Cardiac fibroblast (primary cell): Measurements from ENCODE around the gene RUNX2.
"Not testable (repeated sequence)": the region's sequence is repeated elsewhere in the genome, so short reads cannot be mapped to it uniquely, and the experiment has no call there.

Source experiments
- DNase-seq, 2 donors: peaks; one replicate each; pipeline versions ENCODE4 v3.0.0 to v3.0.0-alpha.2; 2010; ENCODE audit warnings: low read depth in 2 of 2
- H3K4me3 ChIP-seq, 2 donors: replicated peaks in 1 of 2; 1 replicate in 1 of 2; 2 replicates in 1 of 2; pipeline ENCODE4 v1.5.1; 2011; ENCODE audit warnings: low read depth in 2 of 2, low read length in 2 of 2, mild to moderate bottlenecking in 2 of 2, moderate library complexity in 1 of 2
- CTCF ChIP-seq: IDR thresholded peaks from one replicate; pipeline ENCODE4 v1.5.1; 2011; ENCODE audit warnings: low read depth, mild to moderate bottlenecking, low read length, inconsistent platforms

RUNX2 gene

DNA sequence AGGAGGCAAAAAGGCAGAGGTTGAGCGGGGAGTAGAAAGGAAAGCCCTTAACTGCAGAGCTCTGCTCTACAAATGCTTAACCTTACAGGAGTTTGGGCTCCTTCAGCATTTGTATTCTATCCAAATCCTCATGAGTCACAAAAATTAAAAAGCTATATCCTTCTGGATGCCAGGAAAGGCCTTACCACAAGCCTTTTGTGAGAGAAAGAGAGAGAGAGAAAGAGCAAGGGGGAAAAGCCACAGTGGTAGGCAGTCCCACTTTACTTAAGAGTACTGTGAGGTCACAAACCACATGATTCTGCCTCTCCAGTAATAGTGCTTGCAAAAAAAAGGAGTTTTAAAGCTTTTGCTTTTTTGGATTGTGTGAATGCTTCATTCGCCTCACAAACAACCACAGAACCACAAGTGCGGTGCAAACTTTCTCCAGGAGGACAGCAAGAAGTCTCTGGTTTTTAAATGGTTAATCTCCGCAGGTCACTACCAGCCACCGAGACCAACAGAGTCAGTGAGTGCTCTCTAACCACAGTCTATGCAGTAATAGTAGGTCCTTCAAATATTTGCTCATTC, at the start of gene RUNX2:
RUNX2 (plus strand) TSS at position 375 of the 567 bp plus-strand sequence. CDS start 397 bp downstream, outside the sequence.
- no peak for TF ChIP-seq CTCF
- peak within 1 kb of the TSS in 1 of 2 donors; percentile 24 for H3K4me3 ChIP-seq
- DNase-seq = peak; percentile 85 to 91

- H3K4me3 ChIP-seq = no peak overlapping the region
- TF ChIP-seq CTCF = no peak
- peak in 1 of 2 donors; percentile 26 for DNase-seq
Measured at GRCh38 chr6:45278367-45278766, 49.8 kb upstream of the RUNX2 start.

DNA sequence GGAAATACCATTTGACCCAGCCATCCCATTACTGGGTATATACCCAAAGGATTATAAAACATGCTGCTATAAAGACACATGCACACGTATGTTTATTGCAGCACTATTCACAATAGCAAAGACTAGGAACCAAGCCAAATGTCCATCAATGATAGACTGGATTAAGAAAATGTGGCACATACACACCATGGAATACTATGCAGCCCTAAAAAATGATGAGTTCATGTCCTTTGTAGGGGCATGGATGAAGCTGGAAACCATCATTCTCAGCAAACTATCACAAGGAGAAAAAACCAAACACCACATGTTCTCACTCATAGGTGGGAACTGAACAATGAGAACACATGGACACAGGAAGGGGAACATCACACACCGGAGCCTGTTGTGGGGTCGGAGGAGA, 41.4 kb upstream of the RUNX2 start:
- not testable (repeated sequence) for H3K4me3 ChIP-seq, DNase-seq

GRCh38 chr6:45289751-45290514, 38.2 kb upstream of the RUNX2 start:
- TF ChIP-seq CTCF = no peak
- DNase-seq = no peak

GRCh38 chr6:45293306-45293705, 34.8 kb upstream of the RUNX2 start:
- no peak for TF ChIP-seq CTCF

More at GRCh38 chr6:45289751-45290514, 38.2 kb upstream of the RUNX2 start:
- H3K4me3 ChIP-seq = no peak overlapping the region

DNA sequence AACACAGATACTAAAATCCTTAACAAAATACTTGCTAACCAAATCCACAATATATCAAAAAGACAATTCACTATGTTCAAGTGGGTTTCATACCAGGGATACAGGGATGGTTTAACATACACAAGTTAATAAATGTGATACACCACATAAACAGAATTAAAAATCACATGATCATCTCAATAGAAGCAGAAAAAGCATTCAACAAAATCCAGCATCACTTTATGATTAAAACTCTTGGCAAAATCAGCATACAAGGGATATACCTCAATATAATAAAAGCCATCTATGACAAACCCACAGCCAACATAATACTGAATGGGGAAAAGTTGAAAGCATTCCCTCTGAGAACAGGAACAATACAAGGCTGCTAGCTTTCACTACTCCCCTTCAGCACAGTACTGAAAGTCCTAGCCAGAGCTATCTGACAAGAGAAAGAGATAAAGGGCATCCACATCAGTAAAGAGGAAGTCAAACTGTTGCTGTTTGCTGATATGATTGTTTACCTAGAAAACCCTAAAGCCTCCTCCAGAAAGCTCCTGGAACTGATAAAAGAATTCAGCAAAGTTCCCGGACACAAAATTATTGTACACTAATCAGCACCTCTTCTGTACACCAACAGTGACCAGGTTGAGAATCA, 33.9 kb upstream of the RUNX2 start:
- H3K4me3 ChIP-seq = not testable (repeated sequence)
- peak in 1 of 2 donors; percentile 7 for DNase-seq

More at GRCh38 chr6:45293306-45293705, 34.8 kb upstream of the RUNX2 start:
- DNase-seq = no peak
- H3K4me3 ChIP-seq = no peak overlapping the region

DNA sequence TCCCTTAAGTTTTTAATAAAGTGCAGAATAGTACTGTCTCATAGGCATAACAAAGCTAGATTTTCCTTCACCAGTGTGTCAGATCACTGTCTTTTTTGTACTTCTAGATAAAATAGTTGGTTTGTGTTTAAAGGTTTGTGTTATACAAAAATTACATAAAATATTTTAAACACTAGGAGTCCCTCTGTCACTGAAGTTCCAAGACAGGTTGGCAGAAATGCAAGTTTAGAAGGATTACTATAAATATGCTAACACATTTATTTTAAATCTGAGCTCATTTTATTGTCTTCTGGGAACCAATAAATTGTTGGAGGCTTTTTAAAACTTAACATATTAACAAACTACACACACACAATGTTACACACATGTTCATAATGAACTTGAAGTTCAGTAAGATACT, 30.8 kb upstream of the RUNX2 start:
- no peak overlapping the region for H3K4me3 ChIP-seq
- TF ChIP-seq CTCF = no peak
- no peak for DNase-seq
